ENCODE measurements around the gene GNAS. TPM values are rescaled to one million over a fixed set of nuclear protein-coding genes. Genes with fewer than 3 reads are reported as not detected.

The GNAS gene
- polyA plus RNA-seq (2013, experiment 1 of 2) = 856 TPM
- 977 TPM for polyA plus RNA-seq (2013, experiment 2 of 2)

DNA sequence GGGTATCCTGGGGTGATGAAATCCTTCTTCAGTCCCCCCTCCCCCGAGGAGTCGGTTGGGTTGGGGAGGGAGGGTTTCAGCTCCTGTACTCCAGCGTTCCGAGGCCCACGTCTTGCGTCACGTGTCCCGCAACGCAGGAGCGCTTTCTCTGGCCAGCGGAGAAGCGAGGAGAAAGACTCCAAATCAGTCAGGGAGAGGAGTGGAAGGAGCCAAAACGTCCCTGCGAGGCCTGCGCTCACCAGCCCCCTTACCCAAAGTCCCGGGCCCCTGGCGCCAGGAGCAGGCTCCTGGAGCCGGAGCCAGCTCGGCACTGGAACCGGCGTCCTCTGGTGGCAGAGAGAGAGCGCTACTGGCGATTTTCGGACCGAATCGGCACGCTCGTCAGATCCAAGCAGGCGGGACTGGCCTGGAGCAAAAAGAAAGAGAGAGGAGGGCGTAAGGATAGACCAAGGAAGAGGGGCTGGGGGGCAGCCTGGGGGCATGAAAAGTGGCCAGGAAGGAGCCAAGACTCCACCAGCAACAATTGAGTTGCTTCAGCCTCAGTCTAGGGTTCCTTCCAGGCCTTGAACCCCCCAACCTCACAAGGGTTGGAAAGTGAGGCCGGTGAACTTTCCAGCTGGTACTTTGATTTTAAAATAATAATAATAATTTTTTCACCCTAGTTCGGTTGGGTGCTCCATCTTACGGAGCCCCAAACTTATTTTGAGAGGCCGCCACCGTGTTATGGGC lies at the start of gene GNAS:
Gene GNAS (plus strand): TSS at position 174 of the 729 bp plus-strand sequence.
- Histone ChIP-seq H3K27ac (ENCODE audit: low read depth, low read length) (peak within 1 kb of the TSS; percentile 57; the same call in 1 of the 2 replicates), H3K9me3 (ENCODE audit: insufficient read depth, low read depth, low read length) (no peaks in the 10 kb centered on the region), H3K9ac (ENCODE audit: low read depth, low read length) (peak within 1 kb of the TSS; percentile 42), H3K27me3 (ENCODE audit: insufficient read depth, low read length) (peaks cover 64% of the 10 kb centered on the region), H3K36me3 (ENCODE audit: insufficient read depth, low read length) (peaks cover 14% of the 10 kb centered on the region), H3K4me3 (ENCODE audit: low read length) (peak within 1 kb of the TSS; percentile 82), H3K4me1 (ENCODE audit: insufficient read depth, low read length) (peaks cover 14% of the 10 kb centered on the region; the same call in 1 of the 2 replicates)
- 14% methylated on average over 33 of the region's 35 CpGs for WGBS

DNA sequence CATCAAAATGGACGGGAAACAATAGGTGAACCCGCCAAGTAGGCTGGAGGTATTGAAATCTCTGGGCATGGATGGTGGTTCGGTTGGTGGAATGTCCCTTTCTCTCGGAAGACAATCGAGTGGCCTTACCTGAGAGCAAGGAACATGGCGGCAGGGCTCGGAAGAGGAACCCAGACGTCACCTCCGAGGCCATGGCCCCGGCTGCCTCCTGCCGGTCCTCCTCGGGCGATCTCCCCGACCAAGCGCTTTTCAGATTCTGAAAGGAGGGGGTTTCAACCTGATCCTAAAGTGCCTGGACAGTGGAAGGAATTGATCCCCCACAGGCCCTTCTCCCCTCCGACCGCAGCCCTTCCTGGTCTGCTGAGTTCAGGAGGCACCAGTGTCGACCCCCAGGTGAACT lies 49.0 kb upstream of the GNAS start:
- H3K27ac ChIP-seq (ENCODE audit: low read depth, low read length) = no peak overlapping the region
- H3K9me3 ChIP-seq (ENCODE audit: insufficient read depth, low read depth, low read length) = no peaks in the 10 kb centered on the region
- H3K4me3 ChIP-seq (ENCODE audit: low read length) = no peak overlapping the region
- peaks cover 31% of the 10 kb centered on the region for H3K4me1 ChIP-seq (ENCODE audit: insufficient read depth, low read length)
- WGBS = 90% methylated on average over 18 of the region's 18 CpGs
- no peak overlapping the region for H3K9ac ChIP-seq (ENCODE audit: low read depth, low read length)
- H3K36me3 ChIP-seq (ENCODE audit: insufficient read depth, low read length) = no peaks in the 10 kb centered on the region
- no peaks in the 10 kb centered on the region for H3K27me3 ChIP-seq (ENCODE audit: insufficient read depth, low read length)

DNA sequence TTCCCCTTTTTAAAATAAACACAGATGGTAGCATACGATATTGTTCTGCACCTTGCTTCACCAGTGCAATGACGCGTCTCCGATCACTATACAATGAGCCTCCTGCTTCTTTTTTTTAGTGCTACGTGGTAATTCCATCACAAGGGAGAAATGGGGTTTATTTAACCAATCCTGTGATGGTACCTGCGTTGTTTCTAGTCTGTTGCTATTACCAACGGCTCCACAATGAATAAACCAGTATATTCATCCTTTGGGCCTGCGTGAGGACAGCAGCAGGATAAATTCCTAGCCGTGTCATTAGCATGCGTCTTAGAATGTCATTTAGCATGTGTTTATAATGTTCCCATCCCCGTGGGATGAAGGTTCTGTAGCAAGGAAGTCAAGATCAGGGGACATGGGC lies 44.7 kb upstream of the GNAS start:
- 94% methylated on average over 11 of the region's 11 CpGs for WGBS
- no peaks in the 10 kb centered on the region for H3K27me3 ChIP-seq (ENCODE audit: insufficient read depth, low read length)

DNA sequence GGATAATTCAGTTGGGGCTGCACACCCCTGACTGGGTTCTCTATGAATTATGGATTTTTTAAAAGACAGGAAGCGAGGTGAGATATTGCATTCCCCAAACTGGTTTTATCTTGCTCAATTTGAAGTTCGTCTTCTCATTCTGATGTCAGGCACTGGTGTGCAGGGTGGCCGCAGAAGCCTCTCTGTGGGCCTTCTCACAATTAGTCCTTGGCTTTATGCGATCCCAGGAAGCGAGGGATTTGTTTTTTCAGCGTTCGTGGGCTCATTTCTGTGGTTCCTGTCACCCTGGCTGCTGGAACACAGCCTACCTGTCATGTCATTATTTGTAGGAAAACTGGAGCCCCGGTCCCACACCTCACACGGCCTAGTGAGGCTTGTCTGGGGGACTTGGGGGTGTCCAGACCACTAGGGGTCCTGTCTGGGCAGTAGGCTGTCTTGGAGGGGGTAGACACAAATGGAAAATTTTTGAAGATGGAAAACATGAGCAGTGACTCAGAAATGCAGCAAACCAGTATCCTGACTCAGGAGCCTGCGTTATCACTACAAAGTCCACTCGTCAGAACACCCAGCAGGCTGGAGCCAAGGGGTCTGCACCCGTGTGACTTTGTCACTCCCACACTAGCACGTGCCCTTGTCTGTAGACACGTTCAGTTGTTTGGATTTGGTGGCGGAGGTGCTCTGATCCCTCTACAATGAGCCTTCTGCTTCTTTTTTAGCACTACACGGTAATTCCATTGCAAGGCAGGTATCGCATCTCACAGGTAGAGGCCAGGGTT lies 44.1 kb upstream of the GNAS start:
- no peak overlapping the region for H3K9ac ChIP-seq (ENCODE audit: low read depth, low read length)
- 88% methylated on average over 17 of the region's 17 CpGs for WGBS
- no peak overlapping the region for H3K27ac ChIP-seq (ENCODE audit: low read depth, low read length)
- H3K27me3 ChIP-seq (ENCODE audit: insufficient read depth, low read length) = no peaks in the 10 kb centered on the region
- H3K4me3 ChIP-seq (ENCODE audit: low read length) = no peak overlapping the region
- peaks cover 2% of the 10 kb centered on the region; the same call in 1 of the 2 replicates for H3K4me1 ChIP-seq (ENCODE audit: insufficient read depth, low read length)
- no peaks in the 10 kb centered on the region for H3K36me3 ChIP-seq (ENCODE audit: insufficient read depth, low read length)
- no peaks in the 10 kb centered on the region for H3K9me3 ChIP-seq (ENCODE audit: insufficient read depth, low read depth, low read length)

More for the DNA sequence above, 44.7 kb upstream of the GNAS start:
- H3K9ac ChIP-seq (ENCODE audit: low read depth, low read length) = no peak overlapping the region
- no peak overlapping the region for H3K4me3 ChIP-seq (ENCODE audit: low read length)
- H3K27ac ChIP-seq (ENCODE audit: low read depth, low read length) = no peak overlapping the region
- no peaks in the 10 kb centered on the region for H3K9me3 ChIP-seq (ENCODE audit: insufficient read depth, low read depth, low read length)
- H3K4me1 ChIP-seq (ENCODE audit: insufficient read depth, low read length) = peaks cover 8% of the 10 kb centered on the region
- H3K36me3 ChIP-seq (ENCODE audit: insufficient read depth, low read length) = no peaks in the 10 kb centered on the region

DNA sequence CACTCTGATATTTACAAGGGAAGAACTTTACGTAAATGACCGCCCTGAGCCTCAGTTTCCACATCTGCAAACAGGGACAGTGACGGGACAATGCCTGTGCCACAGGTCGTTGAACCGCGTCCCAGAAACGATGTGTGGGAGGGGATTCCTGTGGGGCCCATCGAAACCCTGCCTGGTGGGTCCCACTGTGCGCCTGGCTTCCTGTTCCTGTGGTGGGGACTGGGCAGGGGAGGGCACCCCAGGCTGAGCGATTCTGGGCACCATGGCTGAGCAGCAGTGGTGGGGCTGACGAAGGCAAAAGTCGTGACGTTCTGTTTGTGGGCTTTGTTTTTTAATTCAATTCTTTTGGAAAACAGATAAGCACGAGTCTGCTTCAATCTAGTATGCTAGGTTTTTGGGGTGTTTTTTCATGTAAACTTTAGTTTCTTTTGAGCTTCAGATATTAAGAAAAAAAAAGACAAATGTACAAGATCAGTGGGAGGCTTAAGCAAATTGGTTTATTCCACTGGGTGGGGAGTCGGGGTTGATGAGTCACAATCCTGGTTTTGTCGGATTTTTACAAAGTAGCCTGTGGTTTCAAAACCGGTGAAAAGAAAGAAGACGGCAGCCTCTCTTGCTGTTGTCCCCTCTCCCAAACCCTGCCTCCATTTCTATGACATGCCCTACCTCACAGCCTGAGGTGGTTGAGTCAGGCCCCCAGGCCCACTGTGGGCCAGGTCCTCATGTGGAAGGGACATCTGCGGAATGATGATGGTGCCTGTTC lies 42.2 kb upstream of the GNAS start:
- Histone ChIP-seq H3K36me3 (ENCODE audit: insufficient read depth, low read length) (no peaks in the 10 kb centered on the region), H3K27ac (ENCODE audit: low read depth, low read length) (no peak overlapping the region), H3K4me1 (ENCODE audit: insufficient read depth, low read length) (no peaks in the 10 kb centered on the region), H3K4me3 (ENCODE audit: low read length) (no peak overlapping the region), H3K27me3 (ENCODE audit: insufficient read depth, low read length) (no peaks in the 10 kb centered on the region), H3K9ac (ENCODE audit: low read depth, low read length) (no peak overlapping the region), H3K9me3 (ENCODE audit: insufficient read depth, low read depth, low read length) (no peaks in the 10 kb centered on the region)
- WGBS = 90% methylated on average over 19 of the region's 19 CpGs

DNA sequence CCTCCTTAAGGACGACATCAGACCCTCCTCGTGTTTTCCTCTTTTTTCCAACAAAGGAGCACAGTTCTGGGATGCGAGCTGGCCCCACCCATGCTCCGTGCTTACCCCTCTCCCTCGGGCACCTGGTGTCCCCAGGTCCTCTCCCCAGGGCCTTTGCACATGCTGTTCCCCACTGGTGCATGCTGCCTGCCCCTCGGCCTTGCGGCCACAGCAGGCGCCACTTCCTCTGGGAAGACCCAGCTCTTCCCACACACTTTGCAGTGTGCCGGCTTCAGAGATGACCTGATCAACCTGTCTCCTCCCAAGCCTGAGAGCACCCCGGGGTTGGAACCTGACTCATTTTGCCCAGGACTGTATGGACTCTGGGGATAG lies 41.7 kb upstream of the GNAS start:
- Histone ChIP-seq H3K4me3 (ENCODE audit: low read length) (no peak overlapping the region), H3K9me3 (ENCODE audit: insufficient read depth, low read depth, low read length) (no peaks in the 10 kb centered on the region), H3K27me3 (ENCODE audit: insufficient read depth, low read length) (no peaks in the 10 kb centered on the region), H3K36me3 (ENCODE audit: insufficient read depth, low read length) (no peaks in the 10 kb centered on the region), H3K4me1 (ENCODE audit: insufficient read depth, low read length) (no peaks in the 10 kb centered on the region), H3K27ac (ENCODE audit: low read depth, low read length) (no peak overlapping the region), H3K9ac (ENCODE audit: low read depth, low read length) (no peak overlapping the region)
- 90% methylated on average over 10 of the region's 10 CpGs for WGBS

DNA sequence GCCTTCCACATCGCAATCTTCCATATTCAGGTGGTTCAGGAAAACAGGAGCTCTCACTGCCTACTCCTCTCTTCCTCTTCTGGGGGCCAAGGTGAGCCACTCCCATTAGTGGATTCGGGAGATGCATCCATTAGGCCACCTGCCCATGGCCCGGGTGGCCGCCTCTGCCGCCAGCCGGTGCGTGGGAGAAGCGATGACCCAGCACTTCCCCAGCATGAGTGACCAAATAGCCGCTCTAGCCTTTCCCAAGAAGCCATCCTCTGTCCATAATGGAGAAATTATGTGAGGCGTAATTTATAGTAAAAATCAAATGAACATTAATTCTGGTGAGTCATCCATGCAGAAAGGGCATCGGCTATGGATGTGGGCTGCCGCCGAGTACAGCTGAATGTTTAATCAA lies 41.2 kb upstream of the GNAS start:
- WGBS = 98% methylated on average over 13 of the region's 13 CpGs
- Histone ChIP-seq H3K9me3 (ENCODE audit: insufficient read depth, low read depth, low read length) (no peaks in the 10 kb centered on the region), H3K27ac (ENCODE audit: low read depth, low read length) (no peak overlapping the region), H3K9ac (ENCODE audit: low read depth, low read length) (no peak overlapping the region), H3K4me1 (ENCODE audit: insufficient read depth, low read length) (no peaks in the 10 kb centered on the region), H3K27me3 (ENCODE audit: insufficient read depth, low read length) (no peaks in the 10 kb centered on the region), H3K36me3 (ENCODE audit: insufficient read depth, low read length) (no peaks in the 10 kb centered on the region), H3K4me3 (ENCODE audit: low read length) (no peak overlapping the region)

DNA sequence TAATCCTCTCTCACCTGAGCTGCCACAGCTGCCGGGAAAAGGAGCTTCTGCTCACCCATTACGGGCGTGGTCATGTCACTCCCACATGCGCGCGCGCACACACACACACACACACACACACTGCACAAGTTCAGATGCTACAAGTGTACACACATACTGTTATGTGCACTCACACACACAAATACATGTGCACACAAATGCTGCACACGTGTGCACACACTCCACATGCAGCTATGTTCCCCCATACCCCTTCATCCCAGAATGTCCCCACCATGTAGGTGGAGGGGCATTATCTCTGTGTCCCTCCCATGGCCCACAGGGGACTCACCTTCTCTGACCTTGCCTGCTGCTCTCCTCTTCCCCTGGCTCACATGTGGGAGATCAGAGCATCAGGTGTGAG lies 39.1 kb upstream of the GNAS start:
- Histone ChIP-seq H3K36me3 (ENCODE audit: insufficient read depth, low read length) (peaks cover 10% of the 10 kb centered on the region), H3K9ac (ENCODE audit: low read depth, low read length) (no peak overlapping the region), H3K27me3 (ENCODE audit: insufficient read depth, low read length) (no peaks in the 10 kb centered on the region), H3K9me3 (ENCODE audit: insufficient read depth, low read depth, low read length) (no peaks in the 10 kb centered on the region), H3K4me3 (ENCODE audit: low read length) (no peak overlapping the region), H3K27ac (ENCODE audit: low read depth, low read length) (no peak overlapping the region), H3K4me1 (ENCODE audit: insufficient read depth, low read length) (no peaks in the 10 kb centered on the region)
- 88% methylated on average over 8 of the region's 8 CpGs for WGBS

DNA sequence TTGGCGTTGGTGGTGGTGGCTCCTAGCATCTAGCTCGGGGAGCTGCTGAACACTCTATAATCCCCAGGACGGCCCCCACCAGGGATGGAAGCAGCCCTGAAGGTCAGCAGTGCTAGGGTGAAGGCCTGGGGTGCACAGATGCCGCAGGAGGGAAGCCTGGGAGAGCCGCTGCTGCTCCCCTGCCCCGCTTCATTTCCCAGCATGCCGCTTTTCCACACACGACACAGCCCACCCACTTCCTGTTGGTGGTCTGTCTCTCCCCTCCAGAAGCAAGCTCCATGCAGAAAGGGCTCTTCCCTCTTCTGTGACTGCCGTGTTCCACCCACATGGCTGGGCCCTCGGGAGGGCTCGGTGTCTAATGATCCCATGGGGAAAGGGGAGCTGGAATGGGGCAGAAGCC lies 37.1 kb upstream of the GNAS start:
- 95% methylated on average over 11 of the region's 11 CpGs for WGBS
- H3K9me3 ChIP-seq (ENCODE audit: insufficient read depth, low read depth, low read length) = no peaks in the 10 kb centered on the region
- peaks cover 25% of the 10 kb centered on the region for H3K36me3 ChIP-seq (ENCODE audit: insufficient read depth, low read length)
- no peak overlapping the region for H3K4me3 ChIP-seq (ENCODE audit: low read length)
- H3K27me3 ChIP-seq (ENCODE audit: insufficient read depth, low read length) = no peaks in the 10 kb centered on the region
- no peaks in the 10 kb centered on the region for H3K4me1 ChIP-seq (ENCODE audit: insufficient read depth, low read length)
- no peak overlapping the region for H3K27ac ChIP-seq (ENCODE audit: low read depth, low read length)
- no peak overlapping the region for H3K9ac ChIP-seq (ENCODE audit: low read depth, low read length)

DNA sequence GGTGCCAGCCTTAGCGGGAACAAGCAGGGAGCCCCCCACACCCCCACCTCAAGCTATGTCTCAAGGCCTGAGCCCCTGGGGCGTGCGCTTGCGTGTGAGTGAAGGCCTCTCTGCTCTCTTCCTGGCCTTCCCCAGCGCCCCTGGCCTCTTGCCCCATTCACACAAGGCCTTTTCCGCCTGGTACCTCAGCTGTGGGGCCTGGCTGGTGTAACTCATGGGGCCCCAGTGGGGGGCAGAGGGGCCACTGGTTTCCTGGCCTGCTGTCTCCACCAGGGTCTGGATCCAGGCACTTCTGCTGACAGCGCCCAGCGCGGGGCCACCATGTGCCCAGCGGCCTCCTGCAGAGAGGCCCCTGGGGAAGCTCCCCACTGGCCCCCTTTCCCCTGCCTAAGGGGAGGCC lies 36.5 kb upstream of the GNAS start:
- H3K36me3 ChIP-seq (ENCODE audit: insufficient read depth, low read length) = peaks cover 31% of the 10 kb centered on the region
- H3K4me1 ChIP-seq (ENCODE audit: insufficient read depth, low read length) = no peaks in the 10 kb centered on the region

More for the DNA sequence above, 36.5 kb upstream of the GNAS start:
- 96% methylated on average over 10 of the region's 10 CpGs for WGBS
- Histone ChIP-seq H3K27ac (ENCODE audit: low read depth, low read length) (no peak overlapping the region), H3K9ac (ENCODE audit: low read depth, low read length) (no peak overlapping the region), H3K9me3 (ENCODE audit: insufficient read depth, low read depth, low read length) (no peaks in the 10 kb centered on the region), H3K27me3 (ENCODE audit: insufficient read depth, low read length) (no peaks in the 10 kb centered on the region), H3K4me3 (ENCODE audit: low read length) (no peak overlapping the region)
